Measurements from ENCODE around the gene GRPEL2.
"Not testable (repeated sequence)": the region's sequence is repeated elsewhere in the genome, so short reads cannot be mapped to it uniquely, and the experiment has no call there.

Gene GRPEL2

GRCh38 chr5:149380466-149381121 is 35.3 kb downstream of the GRPEL2 start:
- no peak for FAIRE-seq
- TF ChIP-seq POLR2AphosphoS5 (IDR thresholded peaks at IDR 0.05; ENCODE audit: low read depth, low read length) (no peak), POLR2A (IDR thresholded peaks at IDR 0.05; ENCODE audit: low read depth, low read length) (no peak), TAF1 (IDR thresholded peaks at IDR 0.05; ENCODE audit: borderline replicate concordance, low read depth, low read length) (no peak)
- no peak for DNase-seq (ENCODE audit: insufficient read length)

GRCh38 chr5:149381261-149381985 is 36.1 kb downstream of the GRPEL2 start:
- no peak for DNase-seq (ENCODE audit: insufficient read length)
- TF ChIP-seq POLR2A (IDR thresholded peaks at IDR 0.05; ENCODE audit: low read depth, low read length) (no peak), TAF1 (IDR thresholded peaks at IDR 0.05; ENCODE audit: borderline replicate concordance, low read depth, low read length) (no peak), POLR2AphosphoS5 (IDR thresholded peaks at IDR 0.05; ENCODE audit: low read depth, low read length) (no peak)
- FAIRE-seq: no peak

DNA sequence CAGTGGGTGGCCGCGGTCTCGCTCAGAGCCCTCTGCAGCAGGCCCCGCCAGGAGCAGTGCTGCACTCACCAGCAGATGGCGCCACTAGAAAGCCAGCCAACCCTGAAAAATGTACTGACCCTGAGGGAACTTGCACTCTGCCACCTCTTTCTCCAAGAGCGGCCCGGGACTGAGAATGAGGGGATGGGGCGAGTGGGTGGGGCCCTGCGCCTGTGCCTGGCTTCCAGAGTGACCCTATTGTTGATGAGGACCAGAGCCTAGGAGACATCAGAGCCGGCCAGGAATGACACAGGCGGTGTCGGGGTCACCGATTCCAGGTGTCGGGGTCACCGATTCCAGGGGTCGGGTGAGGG is 36.7 kb downstream of the GRPEL2 start:
- DNase-seq (ENCODE audit: insufficient read length) (peak; percentile 84), FAIRE-seq (peak; percentile 85)
- TF ChIP-seq TAF1 (IDR thresholded peaks at IDR 0.05; ENCODE audit: borderline replicate concordance, low read depth, low read length): no peak
- TF ChIP-seq POLR2AphosphoS5 (IDR thresholded peaks at IDR 0.05; ENCODE audit: low read depth, low read length): no peak
- TF ChIP-seq POLR2A (IDR thresholded peaks at IDR 0.05; ENCODE audit: low read depth, low read length): no peak

- FAIRE-seq (no peak), DNase-seq (ENCODE audit: insufficient read length) (no peak)
- no peak for TF ChIP-seq POLR2A (IDR thresholded peaks at IDR 0.05; ENCODE audit: low read depth, low read length)
- TF ChIP-seq POLR2AphosphoS5 (IDR thresholded peaks at IDR 0.05; ENCODE audit: low read depth, low read length): no peak
- no peak for TF ChIP-seq TAF1 (IDR thresholded peaks at IDR 0.05; ENCODE audit: borderline replicate concordance, low read depth, low read length)
These were observed 37.4 kb downstream of the GRPEL2 start for GRCh38 chr5:149382517-149383220.

DNA sequence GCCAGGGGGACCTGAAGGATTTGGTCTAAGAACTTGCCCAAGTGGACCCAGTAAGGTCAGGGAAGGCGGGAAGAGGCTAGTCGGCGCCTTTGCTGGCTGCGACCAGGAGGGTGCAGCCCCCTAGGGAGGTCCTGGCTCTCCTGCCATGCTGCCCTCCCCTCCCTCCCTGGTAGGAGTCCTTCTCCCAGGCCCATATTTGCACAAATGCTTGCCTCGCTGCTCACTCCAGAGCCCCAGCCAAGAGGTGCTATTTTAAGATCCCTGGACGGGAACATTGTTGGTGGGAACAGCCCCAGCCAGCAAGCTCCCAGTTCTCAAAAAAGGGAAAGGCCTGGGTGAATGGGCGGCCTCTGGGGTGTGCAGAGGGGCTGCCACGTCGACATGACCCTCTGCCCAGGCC is 38.1 kb downstream of the GRPEL2 start:
- DNase-seq (ENCODE audit: insufficient read length) (no peak), FAIRE-seq (no peak)
- no peak for TF ChIP-seq POLR2A (IDR thresholded peaks at IDR 0.05; ENCODE audit: low read depth, low read length)
- TF ChIP-seq POLR2AphosphoS5 (IDR thresholded peaks at IDR 0.05; ENCODE audit: low read depth, low read length): no peak
- no peak for TF ChIP-seq TAF1 (IDR thresholded peaks at IDR 0.05; ENCODE audit: borderline replicate concordance, low read depth, low read length)

DNA sequence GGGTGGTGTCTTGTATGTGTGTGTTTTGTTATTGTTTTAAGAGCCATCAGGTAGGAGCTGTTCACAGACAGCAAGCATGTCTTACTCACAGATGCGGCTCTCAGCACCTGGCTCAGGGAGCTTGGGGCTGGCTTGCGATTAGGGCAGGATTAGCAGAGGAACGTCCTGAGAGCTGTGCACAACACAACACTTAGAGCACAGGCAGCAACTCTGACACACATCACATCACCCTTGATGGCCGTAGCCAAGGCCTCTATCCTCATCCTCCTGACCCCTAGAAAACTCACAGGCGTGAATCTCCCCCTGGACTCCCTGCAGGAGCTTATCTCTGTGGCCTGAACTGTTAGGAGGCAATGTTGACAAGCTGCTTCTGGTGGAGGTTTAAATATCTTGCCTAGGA is 40.9 kb downstream of the GRPEL2 start:
- FAIRE-seq (no peak), DNase-seq (ENCODE audit: insufficient read length) (no peak)
- TF ChIP-seq TAF1 (IDR thresholded peaks at IDR 0.05; ENCODE audit: borderline replicate concordance, low read depth, low read length): no peak
- no peak for TF ChIP-seq POLR2A (IDR thresholded peaks at IDR 0.05; ENCODE audit: low read depth, low read length)
- TF ChIP-seq POLR2AphosphoS5 (IDR thresholded peaks at IDR 0.05; ENCODE audit: low read depth, low read length): no peak

DNA sequence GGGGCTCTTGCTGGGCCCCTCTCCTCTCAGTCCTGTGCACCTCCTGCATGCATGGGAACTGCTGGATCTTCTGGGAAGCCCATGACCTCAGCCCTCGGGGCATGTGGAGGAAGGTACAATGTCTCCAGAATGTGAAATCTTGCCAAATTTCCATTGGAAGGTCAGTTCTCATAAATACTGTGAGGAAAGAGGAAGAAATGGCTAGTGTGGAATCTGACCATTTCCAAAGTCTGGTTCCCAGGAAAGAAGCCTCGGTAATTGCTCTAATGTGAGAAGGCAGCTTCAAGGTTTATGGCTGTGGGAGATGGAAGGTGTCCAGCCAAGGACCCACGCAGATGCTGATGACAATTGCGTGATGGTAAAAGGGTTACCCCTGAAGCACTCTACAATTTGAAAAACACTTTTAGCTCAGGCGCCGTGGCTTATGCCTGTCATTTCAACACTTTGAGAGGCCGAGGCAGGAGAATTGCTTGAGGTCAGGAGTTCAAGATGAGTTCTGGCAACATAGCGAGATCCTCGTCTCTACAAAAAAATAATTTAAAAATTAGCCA is 41.9 kb downstream of the GRPEL2 start:
- no peak for FAIRE-seq

DNA sequence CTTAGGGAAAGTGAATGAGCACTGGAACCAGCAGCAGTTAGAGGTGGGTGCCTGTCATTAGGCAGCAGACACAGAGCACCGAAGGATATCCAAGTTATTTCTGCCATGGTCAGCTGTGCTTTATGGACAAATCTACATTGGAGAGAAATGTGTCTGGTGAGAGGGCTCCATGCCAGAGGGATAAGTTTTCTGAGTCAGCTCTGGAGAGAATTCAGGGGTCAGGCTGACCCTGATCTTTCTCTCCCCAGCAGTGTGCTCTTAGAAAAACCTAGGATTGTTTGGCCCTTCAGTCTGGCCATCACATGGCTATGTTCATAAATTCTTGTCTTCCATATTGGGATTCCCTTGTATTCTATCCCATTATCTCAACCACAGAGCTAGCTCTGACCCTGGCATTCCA is 42.7 kb downstream of the GRPEL2 start:
- DNase-seq (ENCODE audit: insufficient read length) (no peak), FAIRE-seq (no peak)
- TF ChIP-seq POLR2AphosphoS5 (IDR thresholded peaks at IDR 0.05; ENCODE audit: low read depth, low read length) (no peak), POLR2A (IDR thresholded peaks at IDR 0.05; ENCODE audit: low read depth, low read length) (no peak), TAF1 (IDR thresholded peaks at IDR 0.05; ENCODE audit: borderline replicate concordance, low read depth, low read length) (no peak)

More for the DNA sequence above, 41.9 kb downstream of the GRPEL2 start:
- DNase-seq (ENCODE audit: insufficient read length): no peak
- no peak for TF ChIP-seq POLR2AphosphoS5 (IDR thresholded peaks at IDR 0.05; ENCODE audit: low read depth, low read length)
- no peak for TF ChIP-seq POLR2A (IDR thresholded peaks at IDR 0.05; ENCODE audit: low read depth, low read length)
- no peak for TF ChIP-seq TAF1 (IDR thresholded peaks at IDR 0.05; ENCODE audit: borderline replicate concordance, low read depth, low read length)

DNA sequence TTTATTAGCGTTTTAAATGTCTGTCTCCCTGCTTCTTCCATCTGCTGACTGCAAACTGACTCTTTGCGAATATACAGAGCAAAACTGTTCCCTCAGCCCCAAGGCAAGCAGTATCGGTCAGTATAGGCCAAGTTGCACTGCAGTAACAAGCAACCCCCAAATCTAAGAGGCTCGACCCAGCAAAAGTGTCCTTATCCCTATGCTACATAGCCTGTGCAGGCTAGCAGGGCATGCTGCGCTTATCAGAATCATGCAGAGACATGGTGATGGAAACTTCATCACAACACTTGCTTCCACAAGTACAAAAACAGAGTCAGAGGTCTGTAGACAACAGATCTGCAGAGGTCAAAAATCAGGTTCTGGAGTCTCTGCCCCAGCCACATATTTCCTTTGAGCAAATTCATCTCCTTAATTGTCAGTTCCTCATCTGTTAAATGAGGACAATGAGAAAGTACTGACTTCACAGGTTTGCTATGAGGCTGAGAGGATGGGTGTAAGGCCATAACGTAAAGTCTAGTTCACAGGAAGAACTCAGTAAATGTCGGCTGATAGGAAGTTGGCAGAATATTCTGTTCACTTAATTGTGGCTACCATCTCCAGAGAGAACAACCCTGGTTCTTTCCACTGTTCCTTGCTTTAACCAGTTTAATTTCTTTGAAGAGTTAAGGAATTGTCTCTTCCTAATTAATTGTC is 43.3 kb downstream of the GRPEL2 start:
- DNase-seq (ENCODE audit: insufficient read length): no peak
- TF ChIP-seq POLR2A (IDR thresholded peaks at IDR 0.05; ENCODE audit: low read depth, low read length) (no peak), TAF1 (IDR thresholded peaks at IDR 0.05; ENCODE audit: borderline replicate concordance, low read depth, low read length) (no peak), POLR2AphosphoS5 (IDR thresholded peaks at IDR 0.05; ENCODE audit: low read depth, low read length) (no peak)
- no peak for FAIRE-seq

GRCh38 chr5:149389552-149390495 is 44.5 kb downstream of the GRPEL2 start:
- no peak for DNase-seq (ENCODE audit: insufficient read length)
- TF ChIP-seq TAF1 (IDR thresholded peaks at IDR 0.05; ENCODE audit: borderline replicate concordance, low read depth, low read length) (no peak), POLR2AphosphoS5 (IDR thresholded peaks at IDR 0.05; ENCODE audit: low read depth, low read length) (no peak), POLR2A (IDR thresholded peaks at IDR 0.05; ENCODE audit: low read depth, low read length) (no peak)
- no peak for FAIRE-seq

GRCh38 chr5:149391076-149391475 is 45.8 kb downstream of the GRPEL2 start:
- DNase-seq (ENCODE audit: insufficient read length); FAIRE-seq: not testable (repeated sequence)

All from GM12892 (cell line).